Mucosa of gallbladder (tissue), 1 donor: ENCODE results near the gene KLF8. TPM values are rescaled to one million over a fixed set of nuclear protein-coding genes. Genes with fewer than 3 reads are reported as not detected.
"Not testable (repeated sequence)": the region's sequence is repeated elsewhere in the genome, so short reads cannot be mapped to it uniquely, and the experiment has no call there.

Source experiments
- DNase-seq: peaks from one replicate; pipeline ENCODE4 v3.0.0-alpha.2; 2020; ENCODE audit warnings: low spot score
- total RNA-seq: library from RNA; stranded (reverse); gene quantifications from one replicate; pipeline ENCODE4 v1.2.1, GENCODE V29; 2021
- donor health status: DM: no; HTN: no; CAD: no.

The KLF8 gene
- total RNA-seq, result 5.0 TPM

GRCh38 chrX:56232221-56233082 is at the start of gene KLF8:
Gene KLF8, plus strand, starts transcription at chrX:56232356. Its CDS starts 979 bp downstream, at chrX:56233335.
- peak; percentile 32 for DNase-seq

- not testable (repeated sequence) for DNase-seq
These were observed 25.2 kb upstream of the KLF8 start for GRCh38 chrX:56206945-56207344.

- DNase-seq, result no peak
These were observed 20.5 kb upstream of the KLF8 start for GRCh38 chrX:56211701-56212100.

- no peak for DNase-seq
These were observed 15.8 kb upstream of the KLF8 start for GRCh38 chrX:56216332-56216731.

- DNase-seq, result no peak
These were observed 12.5 kb upstream of the KLF8 start for GRCh38 chrX:56219700-56220099.

GRCh38 chrX:56221101-56221500 is 11.1 kb upstream of the KLF8 start:
- DNase-seq, result no peak

GRCh38 chrX:56222473-56223000 is 9.6 kb upstream of the KLF8 start:
- DNase-seq, result no peak

GRCh38 chrX:56226980-56227379 is 5.2 kb upstream of the KLF8 start:
- DNase-seq, result no peak

- no peak for DNase-seq
These were observed 3.2 kb upstream of the KLF8 start for GRCh38 chrX:56228914-56229313.

- no peak for DNase-seq
These were observed 542 bp upstream of the KLF8 start for GRCh38 chrX:56231537-56232090.

GRCh38 chrX:56233100-56233499 is 944 bp downstream of the KLF8 start:
- no peak for DNase-seq

GRCh38 chrX:56233682-56234081 is 1.5 kb downstream of the KLF8 start:
- DNase-seq, result peak; percentile 31

GRCh38 chrX:56248492-56248891 is 16.3 kb downstream of the KLF8 start:
- peak; percentile 34 for DNase-seq

GRCh38 chrX:56253832-56254703 is 21.9 kb downstream of the KLF8 start:
- no peak for DNase-seq

- DNase-seq, result no peak
These were observed 36.7 kb downstream of the KLF8 start for GRCh38 chrX:56268888-56269287.

GRCh38 chrX:56278692-56279091 is 46.5 kb downstream of the KLF8 start:
- no peak for DNase-seq

GRCh38 chrX:56279863-56280262 is 47.7 kb downstream of the KLF8 start:
- no peak for DNase-seq

- no peak for DNase-seq
These were observed 49.6 kb downstream of the KLF8 start for GRCh38 chrX:56281789-56282188.

- no peak for DNase-seq
These were observed 52.1 kb downstream of the KLF8 start for GRCh38 chrX:56284269-56284668.

- no peak for DNase-seq
These were observed 56.5 kb downstream of the KLF8 start for GRCh38 chrX:56288608-56289007.

GRCh38 chrX:56289449-56289848 is 57.3 kb downstream of the KLF8 start:
- no peak for DNase-seq

- DNase-seq, result no peak
These were observed 76.6 kb downstream of the KLF8 start for GRCh38 chrX:56308726-56309125.
